Retinal pigment epithelial cell (primary cell): ENCODE results near the gene KCNQ1.

Source experiments
- DNase-seq: peaks from one replicate; pipeline ENCODE4 v3.0.0-alpha.2; 2010; ENCODE audit warnings: low read depth
- H3K4me3 ChIP-seq: 2 replicates; pipeline ENCODE4 v1.5.1; 2011; ENCODE audit warnings: mild to moderate bottlenecking, low read length, control low read depth, moderate library complexity
- CTCF ChIP-seq: conservative IDR thresholded peaks from 2 replicates; pipeline ENCODE4 v1.5.1; 2011; ENCODE audit warnings: low read depth, low read length, control low read depth, inconsistent platforms

KCNQ1 gene

GRCh38 chr11:2714871-2715270, 270.1 kb downstream of the KCNQ1 start:
- H3K4me3 ChIP-seq: no peak overlapping the region
- no peak for DNase-seq

GRCh38 chr11:2715716-2716350, 271.0 kb downstream of the KCNQ1 start:
- no peak overlapping the region for H3K4me3 ChIP-seq
- DNase-seq: no peak
- TF ChIP-seq CTCF: no peak

More at GRCh38 chr11:2714871-2715270, 270.1 kb downstream of the KCNQ1 start:
- no peak for TF ChIP-seq CTCF

- no peak for TF ChIP-seq CTCF
- no peak for DNase-seq
- no peak overlapping the region for H3K4me3 ChIP-seq
These were observed 271.7 kb downstream of the KCNQ1 start for GRCh38 chr11:2716376-2717095.

GRCh38 chr11:2717561-2718325, 272.9 kb downstream of the KCNQ1 start:
- TF ChIP-seq CTCF: no peak
- no peak for DNase-seq
- H3K4me3 ChIP-seq: no peak overlapping the region

- TF ChIP-seq CTCF: no peak
- no peak overlapping the region for H3K4me3 ChIP-seq
- no peak for DNase-seq
These were observed 274.1 kb downstream of the KCNQ1 start for GRCh38 chr11:2718817-2719438.

GRCh38 chr11:2719831-2720590, 275.2 kb downstream of the KCNQ1 start:
- no peak for DNase-seq
- no peak for TF ChIP-seq CTCF
- H3K4me3 ChIP-seq: no peak overlapping the region
